KMS-11 (cell line): ENCODE measurements around the gene KLHL24.
"Not testable (repeated sequence)": the region's sequence is repeated elsewhere in the genome, so short reads cannot be mapped to it uniquely, and the experiment has no call there.

Experiments
- H2AFZ ChIP-seq: fragments of 200-600 bp; sonication (generic); 2 replicates; pipeline ENCODE4 v1.6.1; 2016; ENCODE audit warnings: antibody characterized with exemption, mixed run types, low read depth
- H3K27ac ChIP-seq: fragments of 200-600 bp; sonication (generic); 2 replicates; pipeline ENCODE4 v1.6.1; 2016; ENCODE audit warnings: mild to moderate bottlenecking, mixed run types
- H3K27me3 ChIP-seq: fragments of 200-600 bp; sonication (generic); 2 replicates; pipeline ENCODE4 v1.6.1; 2017; ENCODE audit warnings: mild to moderate bottlenecking, low read depth, mixed run types, moderate library complexity; ENCODE audit not compliant: insufficient read depth
- H3K36me3 ChIP-seq: fragments of 200-600 bp; sonication (generic); 2 replicates; pipeline ENCODE4 v1.6.1; 2017; ENCODE audit warnings: mild to moderate bottlenecking, mixed run types; ENCODE audit not compliant: insufficient read depth
- H3K4me1 ChIP-seq: fragments of 200-600 bp; sonication (generic); 2 replicates; pipeline ENCODE4 v1.6.1; 2016; ENCODE audit warnings: mild to moderate bottlenecking, low read depth, mixed run types; ENCODE audit not compliant: poor library complexity, severe bottlenecking
- H3K4me2 ChIP-seq: fragments of 200-600 bp; sonication (generic); 2 replicates; pipeline ENCODE4 v1.7.0; 2016; ENCODE audit warnings: mild to moderate bottlenecking, mixed run types
- H3K4me3 ChIP-seq: fragments of 200-600 bp; sonication (generic); IDR thresholded peaks from 2 replicates; pipeline ENCODE4 v1.6.1; 2017; ENCODE audit warnings: low read depth, low read length, mixed read lengths; ENCODE audit not compliant: insufficient read depth
- H3K79me2 ChIP-seq: fragments of 200-600 bp; sonication (generic); 2 replicates; pipeline ENCODE4 v1.6.1; 2016; ENCODE audit warnings: low read depth, mixed run types; ENCODE audit not compliant: insufficient read depth
- H3K9ac ChIP-seq: fragments of 200-600 bp; sonication (generic); 2 replicates; pipeline ENCODE4 v1.6.1; 2016; ENCODE audit warnings: mild to moderate bottlenecking, mixed run types
- H4K20me1 ChIP-seq: fragments of 200-600 bp; sonication (generic); 2 replicates; pipeline ENCODE4 v1.6.1; 2016; ENCODE audit warnings: mild to moderate bottlenecking, mixed run types; ENCODE audit not compliant: insufficient read depth
- CTCF ChIP-seq: fragments of 200-600 bp; sonication (generic); conservative IDR thresholded peaks from 2 replicates; pipeline ENCODE4 v1.6.1; 2017; ENCODE audit warnings: low read depth, mild to moderate bottlenecking, antibody characterized with exemption, low read length, moderate library complexity, mixed read lengths

The KLHL24 gene

GRCh38 chr3:183637106-183637486 is 1.7 kb downstream of the KLHL24 start:
- H2AFZ ChIP-seq: peak overlapping the region; percentile 97
- H3K79me2 ChIP-seq: peaks cover 9% of the 10 kb centered on the region; the same call in 1 of the 2 replicates
- H4K20me1 ChIP-seq: no peaks in the 10 kb centered on the region
- no peak for TF ChIP-seq CTCF
- peaks cover 17% of the 10 kb centered on the region for H3K4me1 ChIP-seq
- H3K36me3 ChIP-seq: no peaks in the 10 kb centered on the region
- H3K4me2 ChIP-seq: peak overlapping the region; percentile 78
- H3K27me3 ChIP-seq: no peaks in the 10 kb centered on the region
- H3K4me3 ChIP-seq: no peak overlapping the region
- peak overlapping the region; percentile 80 for H3K27ac ChIP-seq
- H3K9ac ChIP-seq: peak overlapping the region; percentile 76

- H3K4me3 ChIP-seq, H3K79me2 ChIP-seq, H3K27me3 ChIP-seq, H3K36me3 ChIP-seq, H4K20me1 ChIP-seq: not testable (repeated sequence)
- Histone ChIP-seq H2AFZ (peak overlapping the region; percentile 97), H3K4me2 (peak overlapping the region; percentile 78), H3K27ac (peak overlapping the region; percentile 80; the same call in 1 of the 2 replicates), H3K4me1 (peaks cover 17% of the 10 kb centered on the region), H3K9ac (peak overlapping the region; percentile 76; the same call in 1 of the 2 replicates)
These were observed 2.2 kb downstream of the KLHL24 start for GRCh38 chr3:183637633-183638032.

GRCh38 chr3:183638101-183638852 is 2.9 kb downstream of the KLHL24 start:
- Histone ChIP-seq H3K27ac (no peak overlapping the region), H3K4me2 (peak overlapping the region; percentile 78; the same call in 1 of the 2 replicates)

GRCh38 chr3:183640635-183641034 is 5.2 kb downstream of the KLHL24 start:
- not testable (repeated sequence) for H4K20me1 ChIP-seq

More at GRCh38 chr3:183638101-183638852, 2.9 kb downstream of the KLHL24 start:
- Histone ChIP-seq H3K27me3 (no peaks in the 10 kb centered on the region), H4K20me1 (no peaks in the 10 kb centered on the region), H3K79me2 (peaks cover 9% of the 10 kb centered on the region; the same call in 1 of the 2 replicates), H3K4me1 (peaks cover 17% of the 10 kb centered on the region), H2AFZ (no peak overlapping the region), H3K9ac (no peak overlapping the region), H3K36me3 (no peaks in the 10 kb centered on the region), H3K4me3 (no peak overlapping the region)
- TF ChIP-seq CTCF: no peak

GRCh38 chr3:183641882-183642281 is 6.5 kb downstream of the KLHL24 start:
- no peak for TF ChIP-seq CTCF
- Histone ChIP-seq H3K27ac (no peak overlapping the region), H3K4me3 (no peak overlapping the region), H3K79me2 (peaks cover 9% of the 10 kb centered on the region; the same call in 1 of the 2 replicates), H3K4me2 (no peak overlapping the region), H4K20me1 (no peaks in the 10 kb centered on the region), H3K27me3 (no peaks in the 10 kb centered on the region), H3K9ac (no peak overlapping the region), H3K36me3 (no peaks in the 10 kb centered on the region), H3K4me1 (peaks cover 10% of the 10 kb centered on the region), H2AFZ (no peak overlapping the region)

More at GRCh38 chr3:183640635-183641034, 5.2 kb downstream of the KLHL24 start:
- peaks cover 10% of the 10 kb centered on the region for H3K4me1 ChIP-seq
- H3K9ac ChIP-seq, H3K36me3 ChIP-seq, H3K4me3 ChIP-seq, H3K27me3 ChIP-seq, H3K27ac ChIP-seq, H3K79me2 ChIP-seq, H3K4me2 ChIP-seq, H2AFZ ChIP-seq: not testable (repeated sequence)
